MM.1S (cell line): Measurements from ENCODE around the gene CLN6.
A peak's percentile ranks its signal among the peaks of the same experiment; 100 is the strongest.

Experiments
- DNase-seq: peaks from one replicate; pipeline ENCODE4 v3.0.0-alpha.2; 2015
- H2AFZ ChIP-seq: fragments of 300-600 bp; sonication (generic); 2 replicates; pipeline ENCODE4 v1.6.0; 2016; ENCODE audit warnings: antibody characterized with exemption, low read length
- H3F3A ChIP-seq: fragments of 300-600 bp; sonication (generic); 2 replicates; pipeline ENCODE4 v1.6.1; 2016; ENCODE audit warnings: mild to moderate bottlenecking, antibody characterized with exemption, low read length, moderate library complexity, mixed read lengths; ENCODE audit not compliant: insufficient read depth
- H3K27ac ChIP-seq: fragments of 300-600 bp; sonication (generic); 2 replicates; pipeline ENCODE4 v1.5.1; 2016; ENCODE audit warnings: mild to moderate bottlenecking, low read length
- H3K27me3 ChIP-seq: fragments of 300-600 bp; sonication (generic); replicated peaks from 2 replicates; pipeline ENCODE4 v1.6.0; 2016; ENCODE audit warnings: low read length; ENCODE audit not compliant: insufficient read depth
- H3K36me3 ChIP-seq: fragments of 300-600 bp; sonication (generic); replicated peaks from 2 replicates; pipeline ENCODE4 v1.6.1; 2016; ENCODE audit warnings: mild to moderate bottlenecking, low read length, mixed read lengths; ENCODE audit not compliant: insufficient read depth
- H3K4me1 ChIP-seq: fragments of 300-600 bp; sonication (generic); 2 replicates; pipeline ENCODE4 v1.6.1; 2016; ENCODE audit warnings: low read length, mixed read lengths
- H3K4me2 ChIP-seq: fragments of 300-600 bp; sonication (generic); 2 replicates; pipeline ENCODE4 v1.6.0; 2016; ENCODE audit warnings: low read depth, low read length
- H3K4me3 ChIP-seq: fragments of 300-600 bp; sonication (generic); 2 replicates; pipeline ENCODE4 v1.5.1; 2016; ENCODE audit warnings: low read length, mixed read lengths
- H3K79me2 ChIP-seq: fragments of 300-600 bp; sonication (generic); 2 replicates; pipeline ENCODE4 v1.6.1; 2016; ENCODE audit warnings: mixed run types, low read length, mixed read lengths
- H3K9ac ChIP-seq: fragments of 300-600 bp; sonication (generic); 2 replicates; pipeline ENCODE4 v1.6.1; 2016; ENCODE audit warnings: low read length, mixed read lengths
- H3K9me2 ChIP-seq: fragments of 300-600 bp; sonication (generic); replicated peaks from 2 replicates; pipeline ENCODE4 v1.6.1; 2016; ENCODE audit warnings: mild to moderate bottlenecking, low read length, mixed read lengths; ENCODE audit not compliant: insufficient read depth
- H3K9me3 ChIP-seq: fragments of 300-600 bp; sonication (generic); replicated peaks from 2 replicates; pipeline ENCODE4 v1.6.1; 2016; ENCODE audit warnings: mild to moderate bottlenecking, low read length, mixed read lengths; ENCODE audit not compliant: insufficient read depth
- H4K20me1 ChIP-seq: fragments of 300-600 bp; sonication (generic); 2 replicates; pipeline ENCODE4 v1.6.1; 2016; ENCODE audit warnings: mild to moderate bottlenecking, low read length, moderate library complexity, mixed read lengths; ENCODE audit not compliant: insufficient read depth
- EZH2 ChIP-seq: fragments of 300-600 bp; sonication (generic); optimal IDR thresholded peaks from 2 replicates; pipeline ENCODE3; 2017; ENCODE audit warnings: low read depth, mild to moderate bottlenecking, antibody characterized with exemption, low read length, mixed read lengths
- EZH2phosphoT487 ChIP-seq: fragments of 300-600 bp; sonication (generic); IDR thresholded peaks from 2 replicates; pipeline ENCODE4 v1.6.1; 2018; ENCODE audit warnings: antibody characterized with exemption, low read length
- TF ChIP-seq, protein P1 (sequence below): fragments of 300-600 bp; sonication (generic); IDR thresholded peaks from 2 replicates; pipeline ENCODE4 v1.5.1; 2016; ENCODE audit warnings: antibody characterized with exemption, low read length, mixed read lengths

The CLN6 gene

DNA sequence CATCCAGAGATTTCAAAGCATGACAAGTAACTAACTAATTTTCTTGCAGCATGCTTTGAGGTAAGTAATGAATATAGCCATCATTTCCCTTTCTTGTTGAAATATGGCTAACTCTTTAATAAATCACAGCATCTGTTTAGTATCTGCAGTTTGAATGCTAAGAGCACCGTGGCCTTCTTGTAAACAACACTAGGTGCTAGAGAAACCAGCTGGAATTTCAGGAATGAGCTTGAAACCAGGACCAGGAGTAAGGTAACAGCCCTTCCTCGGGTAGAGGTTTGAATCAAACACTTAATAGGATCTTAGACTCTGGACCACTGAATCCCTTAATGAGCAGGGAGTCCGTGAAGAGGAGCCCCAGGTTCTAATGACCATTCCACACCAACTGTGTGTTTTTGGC, 38.0 kb downstream of the CLN6 start:
- Histone ChIP-seq H3K4me2 (peak overlapping the region; percentile 67; the same call in 1 of the 2 replicates), H3K27ac (peak overlapping the region; percentile 93; the same call in 1 of the 2 replicates), H3F3A (peaks cover 82% of the 10 kb centered on the region), H3K9me3 (no peaks in the 10 kb centered on the region), H4K20me1 (no peaks in the 10 kb centered on the region), H3K79me2 (peaks cover 50% of the 10 kb centered on the region), H3K27me3 (no peaks in the 10 kb centered on the region), H2AFZ (no peak overlapping the region), H3K9ac (no peak overlapping the region), H3K4me1 (peaks cover 81% of the 10 kb centered on the region), H3K36me3 (peaks cover 10% of the 10 kb centered on the region), H3K9me2 (no peaks in the 10 kb centered on the region), H3K4me3 (no peak overlapping the region)
- TF ChIP-seq EZH2phosphoT487: no peak
- TF ChIP-seq, protein P1, sequence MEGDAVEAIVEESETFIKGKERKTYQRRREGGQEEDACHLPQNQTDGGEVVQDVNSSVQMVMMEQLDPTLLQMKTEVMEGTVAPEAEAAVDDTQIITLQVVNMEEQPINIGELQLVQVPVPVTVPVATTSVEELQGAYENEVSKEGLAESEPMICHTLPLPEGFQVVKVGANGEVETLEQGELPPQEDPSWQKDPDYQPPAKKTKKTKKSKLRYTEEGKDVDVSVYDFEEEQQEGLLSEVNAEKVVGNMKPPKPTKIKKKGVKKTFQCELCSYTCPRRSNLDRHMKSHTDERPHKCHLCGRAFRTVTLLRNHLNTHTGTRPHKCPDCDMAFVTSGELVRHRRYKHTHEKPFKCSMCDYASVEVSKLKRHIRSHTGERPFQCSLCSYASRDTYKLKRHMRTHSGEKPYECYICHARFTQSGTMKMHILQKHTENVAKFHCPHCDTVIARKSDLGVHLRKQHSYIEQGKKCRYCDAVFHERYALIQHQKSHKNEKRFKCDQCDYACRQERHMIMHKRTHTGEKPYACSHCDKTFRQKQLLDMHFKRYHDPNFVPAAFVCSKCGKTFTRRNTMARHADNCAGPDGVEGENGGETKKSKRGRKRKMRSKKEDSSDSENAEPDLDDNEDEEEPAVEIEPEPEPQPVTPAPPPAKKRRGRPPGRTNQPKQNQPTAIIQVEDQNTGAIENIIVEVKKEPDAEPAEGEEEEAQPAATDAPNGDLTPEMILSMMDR: no peak
- no peak for TF ChIP-seq EZH2
- no peak for DNase-seq

GRCh38 chr15:68190048-68190447, 39.5 kb downstream of the CLN6 start:
- H3K9me3 ChIP-seq: no peaks in the 10 kb centered on the region
- peaks cover 10% of the 10 kb centered on the region for H3K36me3 ChIP-seq
- H3K4me3 ChIP-seq: peak overlapping the region; percentile 14
- DNase-seq: peak; percentile 57
- peaks cover 88% of the 10 kb centered on the region for H3K4me1 ChIP-seq
- H3K27me3 ChIP-seq: no peaks in the 10 kb centered on the region
- H3K4me2 ChIP-seq: peak overlapping the region; percentile 67
- no peaks in the 10 kb centered on the region for H3K9me2 ChIP-seq
- peaks cover 44% of the 10 kb centered on the region for H3K79me2 ChIP-seq
- no peak overlapping the region for H2AFZ ChIP-seq
- peaks cover 74% of the 10 kb centered on the region for H3F3A ChIP-seq
- no peak for TF ChIP-seq EZH2phosphoT487
- TF ChIP-seq, protein P1: no peak
- TF ChIP-seq EZH2: no peak
- H3K27ac ChIP-seq: peak overlapping the region; percentile 93
- H3K9ac ChIP-seq: peak overlapping the region; percentile 43; the same call in 1 of the 2 replicates
- no peaks in the 10 kb centered on the region for H4K20me1 ChIP-seq

DNA sequence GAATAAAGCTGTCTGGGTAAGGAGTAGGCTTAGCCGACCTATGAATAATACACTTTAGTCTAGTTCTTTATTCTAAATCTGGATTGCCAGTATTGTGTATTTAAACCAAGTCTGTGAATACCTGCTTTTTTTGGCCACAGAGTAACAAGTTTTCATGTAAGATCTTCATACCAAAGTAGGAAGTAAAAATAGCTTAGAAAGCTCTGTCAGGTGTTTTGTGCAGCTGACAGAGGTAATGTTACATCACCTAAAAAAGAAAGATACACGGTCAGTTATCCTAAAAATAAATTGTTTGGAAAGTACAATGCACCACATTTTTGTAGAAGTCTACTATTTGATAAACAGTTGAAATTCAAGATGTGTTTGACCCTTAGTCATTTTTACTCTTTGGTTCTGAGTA, 40.9 kb downstream of the CLN6 start:
- Histone ChIP-seq H3K27ac (peak overlapping the region; percentile 93), H3K36me3 (peaks cover 14% of the 10 kb centered on the region), H3K27me3 (no peaks in the 10 kb centered on the region), H3K9me2 (no peaks in the 10 kb centered on the region), H2AFZ (no peak overlapping the region), H3K9me3 (no peaks in the 10 kb centered on the region), H4K20me1 (no peaks in the 10 kb centered on the region), H3K4me3 (peak overlapping the region; percentile 38; the same call in 1 of the 2 replicates), H3K9ac (peak overlapping the region; percentile 60), H3K79me2 (peaks cover 37% of the 10 kb centered on the region), H3F3A (peaks cover 74% of the 10 kb centered on the region), H3K4me2 (peak overlapping the region; percentile 67), H3K4me1 (peaks cover 80% of the 10 kb centered on the region)
- DNase-seq: peak; percentile 88
- TF ChIP-seq, protein P1: no peak
